Stimulated activated CD4-positive, alpha-beta T cell treated with anti-CD3 and anti-CD28 coated beads, TNF-alpha, amount 100 ng/mL, for 24 hours (primary cell): ENCODE data around the gene SCIN.

Experiments
- DNase-seq, 3 experiments: peaks; one replicate each; pipeline ENCODE4 v3.0.0-alpha.2; 2020; ENCODE audit warnings: low read depth in 3 of 3

The SCIN gene

DNA sequence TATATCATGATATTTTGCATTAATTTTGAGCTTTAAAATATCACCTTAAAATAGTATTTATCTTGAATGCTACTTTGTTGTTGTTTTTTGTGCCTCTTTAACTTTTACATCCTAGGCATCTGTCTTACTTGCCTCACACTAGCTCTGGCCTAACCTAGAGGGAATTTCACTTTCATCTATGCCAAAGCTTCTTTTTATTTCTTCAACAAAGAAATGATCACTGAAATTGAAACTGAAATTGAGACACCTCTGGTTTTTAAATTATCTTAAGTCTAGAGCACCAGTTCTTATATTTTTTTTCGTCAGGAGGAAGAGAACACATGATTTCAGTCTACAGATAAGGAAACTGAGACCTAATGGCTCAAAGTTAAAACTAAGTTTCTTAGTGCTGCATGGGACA, 3.5 kb upstream of the SCIN start:
- no peak for DNase-seq

DNA sequence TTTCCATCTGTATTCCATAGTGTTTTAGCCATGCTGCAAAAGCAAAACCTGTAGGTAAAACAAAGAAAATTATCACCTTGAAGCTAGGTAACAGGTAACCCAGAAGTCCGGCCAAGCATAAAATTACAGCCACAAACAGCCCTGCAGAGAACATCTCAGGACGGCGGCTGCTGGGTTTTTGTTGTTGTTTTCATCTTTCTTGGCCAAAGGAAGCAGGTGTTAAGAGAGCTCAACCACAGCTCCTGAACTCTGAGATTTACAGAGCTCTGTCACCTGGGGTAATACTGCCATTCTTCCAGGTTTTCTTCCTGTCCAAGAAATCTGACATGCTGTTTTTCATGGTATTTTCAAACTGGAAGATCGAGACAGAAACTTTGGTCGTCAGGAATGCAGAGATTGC, 847 bp upstream of the SCIN start:
- no peak for DNase-seq

DNA sequence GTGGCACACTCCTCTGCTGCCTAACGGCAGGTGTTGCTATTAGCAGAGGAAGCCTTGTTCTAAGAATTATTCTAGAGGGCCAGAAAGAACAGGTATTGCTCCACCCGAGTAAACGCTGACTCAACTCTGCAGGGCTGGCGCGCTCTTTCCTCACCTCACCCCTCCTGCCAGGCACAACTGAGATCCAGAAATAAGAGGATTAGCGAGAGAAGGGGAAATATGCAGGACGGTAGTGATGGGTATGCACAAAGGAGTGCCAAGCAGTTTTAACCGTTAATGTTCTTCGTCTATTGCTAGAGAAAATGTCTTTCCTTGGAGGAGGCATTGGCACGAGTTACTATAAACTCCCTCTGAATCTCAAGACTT, 369 bp upstream of the SCIN start:
- no peak for DNase-seq

DNA sequence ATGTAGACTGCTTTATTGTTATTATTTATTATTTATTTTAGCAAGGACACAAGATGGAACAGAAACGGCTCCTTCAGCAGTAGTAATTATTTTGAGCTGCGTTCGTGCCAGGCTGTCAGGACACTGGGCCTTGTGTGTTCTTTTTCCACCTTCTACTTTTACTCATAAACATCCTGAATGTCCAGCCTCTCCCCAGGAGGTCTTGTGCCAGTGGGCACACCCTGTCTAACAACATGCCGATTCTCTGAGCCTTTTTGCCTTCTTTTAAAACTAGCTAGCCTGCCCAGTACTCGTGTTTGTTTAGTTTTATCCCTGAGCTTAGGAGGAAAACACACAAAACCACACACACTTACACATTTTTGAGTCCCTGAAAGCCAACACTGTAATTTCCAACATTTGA, 1.2 kb downstream of the SCIN start:
- DNase-seq = no peak

DNA sequence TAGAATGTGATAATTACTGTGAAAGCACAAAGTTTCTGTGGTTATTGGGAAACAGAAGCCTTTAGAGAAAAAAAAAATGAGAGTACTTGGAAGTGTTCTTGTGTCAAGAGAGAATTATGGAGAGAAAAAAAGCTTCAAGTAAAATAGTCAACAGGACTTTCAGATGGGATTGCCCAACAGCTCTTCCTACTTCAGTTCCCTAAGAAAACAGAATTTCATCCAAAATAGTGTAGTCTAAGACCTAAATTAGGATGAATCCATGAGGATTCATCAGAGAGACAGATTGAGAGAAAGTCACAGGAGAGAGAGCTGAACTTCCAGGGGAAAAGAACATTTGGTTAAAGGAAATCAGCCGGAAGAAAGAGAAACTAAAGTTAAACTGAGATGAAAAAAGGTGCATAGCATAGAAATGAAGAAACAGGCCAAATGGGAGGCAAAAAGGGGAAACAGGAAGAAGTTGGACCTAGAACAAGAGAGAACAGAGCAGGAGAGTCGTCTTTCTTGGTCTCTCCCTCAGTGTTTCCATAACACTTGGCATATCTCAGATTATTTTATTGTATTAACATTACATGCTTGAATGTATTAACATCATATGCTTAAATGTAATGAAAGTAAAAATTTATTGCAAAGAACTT, 2.5 kb downstream of the SCIN start:
- no peak for DNase-seq

DNA sequence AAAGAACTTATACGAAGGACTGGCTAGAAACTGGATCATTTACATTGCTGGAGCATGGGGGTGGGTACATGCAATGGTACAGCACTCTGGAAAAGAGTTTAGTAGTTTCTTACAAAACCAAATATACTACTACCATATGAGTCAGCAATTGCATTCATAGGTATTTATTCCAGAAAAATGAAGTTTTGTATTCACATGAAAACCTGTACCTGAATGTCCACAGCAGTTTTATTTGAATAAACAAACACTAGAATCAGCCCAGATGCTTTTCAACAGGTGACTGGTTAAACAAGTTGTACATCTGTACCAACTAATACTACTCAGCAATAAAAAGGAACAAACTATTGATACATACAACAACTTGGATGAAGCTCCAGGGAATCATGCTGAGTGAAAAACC, 3.4 kb downstream of the SCIN start:
- no peak for DNase-seq

DNA sequence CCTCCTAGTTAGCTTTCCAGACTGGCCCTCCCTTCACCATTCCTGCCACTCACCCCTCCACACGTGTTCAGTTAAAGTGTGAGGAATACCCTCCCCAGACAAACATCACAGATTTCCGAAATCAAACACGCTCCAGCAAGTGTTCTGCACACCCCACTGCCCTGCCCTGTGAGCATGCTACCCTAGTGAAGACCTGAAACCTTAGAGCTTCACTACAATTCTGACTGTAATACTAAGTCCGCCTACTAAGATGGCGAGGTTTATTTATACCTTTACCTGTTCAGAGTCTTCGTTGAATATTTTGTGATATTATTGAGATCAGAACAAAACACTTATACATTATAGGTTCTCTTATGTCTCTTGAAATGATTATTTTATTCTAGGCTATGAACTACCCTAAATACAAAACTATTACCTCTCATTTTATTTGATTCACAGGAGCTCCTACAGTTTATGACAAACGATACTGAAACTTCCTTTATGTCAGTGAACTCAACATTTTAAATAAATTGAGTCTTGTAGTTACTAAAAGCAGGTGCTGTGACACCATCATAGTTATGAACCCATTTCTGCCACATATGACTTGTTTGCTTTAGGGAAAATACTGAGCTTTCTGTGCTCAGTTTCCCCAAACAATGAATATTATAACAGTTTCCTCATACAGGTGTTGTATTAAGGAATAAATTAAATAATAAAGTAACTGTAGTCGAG, 8.6 kb downstream of the SCIN start:
- no peak for DNase-seq

DNA sequence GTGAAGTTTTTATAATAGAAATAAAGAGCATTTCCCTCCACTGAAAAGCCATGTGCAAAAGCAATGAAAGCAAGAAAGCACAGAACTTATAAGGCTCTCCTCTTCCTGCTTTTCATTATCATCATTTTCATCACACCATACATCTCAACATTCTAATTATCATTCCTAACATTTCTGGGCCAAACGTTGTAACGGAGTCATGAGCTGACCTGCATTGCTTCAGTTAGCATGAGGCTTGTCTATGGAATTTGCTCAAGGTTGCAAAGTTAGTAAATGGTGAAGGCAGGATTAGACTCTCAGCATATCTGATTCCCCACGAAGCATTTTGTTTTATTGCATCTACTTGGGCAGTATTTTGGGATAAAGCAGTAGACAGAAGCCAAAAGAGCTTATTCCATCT, 11.4 kb downstream of the SCIN start:
- DNase-seq = no peak

DNA sequence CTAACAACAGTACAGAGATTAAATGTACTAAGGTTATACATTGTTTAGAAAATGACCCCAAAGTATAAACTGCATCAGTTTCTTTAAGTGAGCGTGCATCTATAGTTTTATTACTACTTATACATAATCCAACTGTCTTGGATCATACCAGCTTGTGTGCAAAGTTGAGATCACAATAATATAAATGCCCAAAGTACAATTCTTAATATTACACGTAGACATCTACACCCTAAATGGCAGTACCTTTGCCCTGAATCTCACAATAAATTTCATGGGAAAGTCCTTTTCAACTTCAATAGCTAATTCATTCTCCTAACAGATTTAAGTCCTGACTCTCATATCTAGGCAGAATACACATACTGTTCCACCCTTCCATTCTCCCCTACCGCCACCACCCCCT, 11.8 kb downstream of the SCIN start:
- DNase-seq = no peak

DNA sequence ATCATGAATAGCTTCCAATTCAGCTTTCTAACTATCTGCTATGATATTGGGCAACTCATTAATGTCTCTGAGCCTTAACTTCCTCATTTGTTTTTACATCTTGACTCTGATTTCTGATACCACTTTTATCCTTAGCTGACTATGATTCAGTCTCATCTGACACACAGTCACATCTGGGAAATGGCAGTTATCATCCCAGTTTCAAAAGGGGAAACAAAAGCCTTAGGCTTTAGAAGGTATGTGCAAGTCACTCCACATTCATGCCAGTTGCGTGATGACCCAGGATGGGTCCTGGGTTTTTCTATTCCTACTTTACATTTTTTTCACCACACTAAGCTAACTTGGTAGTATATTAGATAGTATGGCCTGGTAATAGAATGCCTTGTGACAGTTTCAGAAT, 12.7 kb downstream of the SCIN start:
- DNase-seq = no peak

DNA sequence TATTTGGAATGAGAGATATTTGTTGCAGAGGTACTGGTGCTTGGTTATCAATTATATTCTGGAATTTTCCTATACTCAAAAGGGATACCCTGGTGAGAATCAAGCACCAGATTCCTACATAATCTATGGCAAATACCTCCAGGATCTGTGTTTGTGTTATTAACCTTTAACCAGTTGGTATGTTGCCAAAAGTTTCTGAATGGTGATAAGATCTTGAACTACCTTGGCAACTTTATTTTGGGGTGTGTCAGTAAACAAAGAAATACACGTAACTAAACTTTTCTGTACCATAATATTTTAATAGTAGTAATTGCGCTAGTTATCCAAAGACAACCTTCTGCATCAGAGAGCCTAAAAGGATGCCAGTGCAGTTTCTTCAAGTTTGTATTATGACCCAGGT, 13.4 kb downstream of the SCIN start:
- DNase-seq = no peak

DNA sequence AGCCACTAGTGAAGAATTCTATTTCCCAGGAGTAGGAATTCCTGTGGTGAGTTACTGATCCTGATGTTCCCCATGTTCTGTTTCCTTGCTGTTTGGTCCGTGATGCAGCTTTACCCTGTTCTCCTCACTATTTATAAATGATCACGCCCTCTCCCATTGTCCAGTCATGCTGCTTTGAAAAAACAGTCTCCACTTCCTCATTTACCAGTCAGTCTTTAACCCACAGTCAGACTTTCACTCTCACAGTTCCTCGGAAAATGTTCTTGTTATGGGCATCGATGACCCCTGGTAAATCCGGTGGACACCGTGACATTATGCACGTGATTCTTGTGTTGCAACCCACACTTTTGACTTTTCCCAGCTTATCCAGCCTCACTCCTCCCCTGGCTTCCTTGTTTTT, 14.4 kb downstream of the SCIN start:
- DNase-seq = no peak

DNA sequence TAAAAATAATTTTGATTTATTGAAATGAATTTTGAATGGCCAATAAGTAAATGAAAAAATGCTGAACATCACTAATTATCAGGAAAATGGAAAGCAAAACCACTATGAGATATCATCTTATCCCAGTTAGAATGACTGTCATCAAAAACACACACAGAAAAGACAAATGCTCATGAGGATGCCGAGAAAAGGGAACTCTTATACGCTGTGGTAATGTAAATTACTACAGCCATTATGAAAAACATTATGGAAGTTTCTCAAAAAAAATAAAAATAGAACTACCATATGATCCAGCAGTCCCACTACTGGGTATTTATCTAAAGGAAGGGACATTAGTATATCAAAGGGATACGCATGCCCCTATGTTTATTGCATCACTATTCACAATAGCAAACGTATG, 15.8 kb downstream of the SCIN start:
- DNase-seq = no peak

DNA sequence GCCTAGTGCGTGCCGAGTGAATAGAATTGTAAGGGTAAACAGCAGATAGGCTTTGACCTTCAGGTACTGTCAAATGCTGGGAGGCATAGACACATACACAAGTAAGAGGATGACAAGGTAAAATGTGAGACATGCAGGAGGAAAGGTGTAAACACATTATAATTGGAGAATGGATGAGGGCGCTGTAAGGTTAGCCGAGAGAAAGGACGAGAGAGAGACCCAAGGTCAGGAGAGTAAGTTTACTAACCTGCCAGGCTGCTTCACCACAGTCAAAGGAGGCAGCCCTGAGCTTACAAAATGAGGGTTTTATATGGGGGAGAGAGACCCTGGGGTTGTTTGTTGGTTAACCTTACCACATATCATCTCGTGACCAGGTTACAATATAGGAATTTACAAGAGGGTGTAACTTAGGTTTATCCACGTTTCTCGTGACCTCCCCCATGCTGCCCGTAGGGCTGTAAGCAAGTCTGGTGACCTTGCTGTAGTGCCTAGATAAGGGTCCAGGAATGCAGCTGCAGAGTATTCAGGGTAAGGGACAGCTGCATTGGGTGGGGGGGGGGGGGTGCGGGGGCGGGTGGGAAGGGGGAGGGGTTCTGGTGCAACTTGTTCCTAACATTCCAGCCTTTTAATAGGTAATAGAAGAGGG, 17.9 kb downstream of the SCIN start:
- no peak for DNase-seq

DNA sequence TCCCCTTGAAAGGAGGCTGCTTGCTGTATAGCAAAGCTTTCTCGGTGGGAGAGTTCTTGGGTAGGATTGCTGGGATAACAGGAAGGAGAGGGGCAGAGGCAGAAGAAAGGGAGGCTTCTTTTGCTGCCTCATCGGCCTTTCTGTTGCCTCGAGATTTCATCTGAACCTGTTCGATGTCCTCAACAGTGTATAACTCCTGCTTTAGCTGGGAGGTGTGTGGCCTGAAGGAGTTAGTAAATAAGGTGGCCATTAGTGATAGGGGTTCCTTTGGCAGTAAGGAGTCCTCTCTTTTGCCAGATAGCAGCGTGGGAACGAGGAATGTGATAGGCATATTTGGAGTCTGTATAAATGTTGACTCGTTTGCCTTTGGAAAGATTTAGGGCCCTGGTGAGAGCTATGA, 20.0 kb downstream of the SCIN start:
- no peak for DNase-seq

DNA sequence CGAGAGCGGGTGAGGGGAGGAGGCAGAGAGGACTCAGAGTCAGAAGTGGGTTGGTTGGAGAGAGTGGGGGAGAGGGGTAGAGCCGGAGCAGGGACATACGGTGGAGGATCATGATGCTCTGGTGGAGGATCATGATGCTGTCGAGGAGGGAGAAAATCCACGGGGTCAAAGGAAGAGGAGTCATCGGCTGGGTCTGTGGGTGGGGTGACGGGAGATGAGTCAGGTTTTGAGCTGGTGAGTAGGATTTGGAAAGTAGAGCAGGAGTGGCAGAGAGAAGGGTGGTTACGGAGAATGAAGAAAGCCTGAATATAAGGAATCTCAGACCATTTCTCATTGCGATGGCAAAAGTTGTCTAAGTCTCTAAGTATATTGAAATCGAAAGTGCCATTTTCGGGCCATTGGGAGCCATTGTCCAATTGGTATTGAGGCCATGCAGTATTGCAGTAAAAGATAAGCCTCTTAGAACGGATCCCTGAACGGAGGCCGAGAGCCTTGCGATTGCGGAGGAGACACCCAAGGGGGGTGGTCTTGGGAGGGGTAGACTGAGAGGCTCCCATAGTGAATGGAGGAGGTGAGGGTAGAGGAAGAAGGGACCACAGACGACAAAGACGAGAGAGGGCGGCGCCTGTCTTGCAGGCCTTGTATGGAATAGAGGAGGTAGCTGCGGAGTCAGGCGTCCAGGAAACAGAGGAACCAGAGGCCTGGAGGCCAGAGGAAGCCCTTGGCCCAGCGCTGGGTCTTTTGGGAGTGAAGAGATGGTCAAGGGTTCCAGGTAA, 23.8 kb downstream of the SCIN start:
- no peak for DNase-seq

DNA sequence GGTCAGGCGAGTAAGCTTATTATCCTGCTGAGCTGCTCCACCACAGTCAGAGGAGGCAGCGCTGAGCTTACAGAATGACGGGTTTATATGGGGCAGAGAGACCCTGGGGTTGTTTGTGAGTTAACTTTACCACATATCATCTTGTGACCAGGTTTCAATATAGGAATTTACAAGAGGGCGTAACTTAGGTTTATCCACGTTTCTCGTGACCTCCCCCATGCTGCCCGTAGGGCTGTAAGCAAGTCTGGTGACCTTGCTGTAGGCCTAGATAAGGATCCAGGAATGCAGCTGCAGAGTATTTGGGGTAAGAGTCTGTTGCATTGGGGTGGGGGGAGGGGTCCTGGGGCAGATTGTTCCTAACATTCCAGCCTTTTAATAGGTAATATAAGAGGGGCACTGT, 24.6 kb downstream of the SCIN start:
- no peak for DNase-seq

DNA sequence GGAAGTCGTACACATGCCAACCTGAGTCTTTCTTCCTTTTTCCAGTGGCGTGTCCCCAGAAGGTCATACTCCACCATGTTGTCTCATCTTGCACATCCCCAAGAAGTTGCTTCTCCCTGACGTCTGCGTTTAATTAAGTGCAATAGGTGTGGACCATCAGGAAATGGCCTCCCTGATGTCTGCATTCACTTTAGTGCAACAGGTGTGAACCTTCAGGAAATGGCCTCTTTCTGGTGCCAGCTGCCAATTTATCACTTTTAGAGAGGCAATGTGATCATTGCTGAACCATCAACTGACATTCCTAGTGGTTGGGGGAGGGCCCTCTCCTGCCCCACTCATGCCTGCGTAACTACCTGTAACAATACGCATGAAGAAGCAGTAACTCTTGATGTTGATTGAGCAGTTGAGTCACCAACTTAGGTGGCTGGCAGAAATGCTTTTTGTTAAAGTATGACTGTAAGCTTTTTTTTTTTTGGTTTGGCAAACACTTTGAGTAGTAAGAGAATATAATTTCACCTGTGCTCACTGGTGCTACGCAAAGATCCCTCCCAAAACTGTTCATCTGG, 25.8 kb downstream of the SCIN start:
- no peak for DNase-seq

DNA sequence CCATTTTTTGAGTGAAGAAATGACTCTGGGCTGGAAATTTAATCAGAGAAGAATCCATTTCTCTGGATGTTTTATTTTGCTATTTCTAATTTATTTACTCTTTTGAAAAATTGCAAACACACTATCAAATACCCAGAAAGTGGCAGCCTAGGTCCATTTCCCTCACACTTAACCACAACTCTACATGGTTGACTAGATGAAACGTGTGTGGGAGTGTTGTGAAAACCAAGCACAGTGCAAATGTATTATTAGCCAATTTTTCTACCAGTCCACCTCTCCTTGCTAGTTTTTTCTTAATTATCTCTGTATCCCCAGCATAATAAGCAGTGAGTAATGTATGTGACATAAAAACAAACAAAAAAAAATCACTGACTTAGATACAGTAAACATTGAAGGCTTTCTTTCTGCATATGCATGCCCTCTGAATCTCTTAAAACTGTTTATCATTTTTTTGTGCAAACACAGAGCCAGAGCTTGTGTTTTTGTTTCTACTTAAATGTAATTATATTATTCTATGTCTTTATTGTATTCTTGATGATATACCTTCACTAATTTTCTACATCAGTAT, 30.9 kb downstream of the SCIN start:
- no peak for DNase-seq

DNA sequence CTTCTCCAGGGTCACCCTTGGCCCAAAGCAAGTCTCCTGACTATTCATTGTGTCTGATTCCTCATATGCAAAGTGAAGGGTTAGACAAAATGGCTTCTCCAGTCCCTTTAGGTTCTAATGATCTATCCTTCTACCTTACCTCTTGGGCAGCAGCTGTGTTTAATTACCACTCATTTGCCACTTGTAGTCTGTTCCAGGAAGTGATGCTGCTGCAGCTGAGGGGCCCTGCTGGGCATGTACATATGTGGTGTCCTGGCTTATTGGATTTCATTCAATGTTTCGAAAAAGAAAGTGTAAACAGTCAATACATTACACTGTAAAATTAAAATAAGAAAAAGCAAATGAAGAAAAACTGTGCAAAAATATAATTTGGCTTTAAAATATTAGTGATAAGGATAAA, 36.6 kb downstream of the SCIN start:
- DNase-seq = no peak

DNA sequence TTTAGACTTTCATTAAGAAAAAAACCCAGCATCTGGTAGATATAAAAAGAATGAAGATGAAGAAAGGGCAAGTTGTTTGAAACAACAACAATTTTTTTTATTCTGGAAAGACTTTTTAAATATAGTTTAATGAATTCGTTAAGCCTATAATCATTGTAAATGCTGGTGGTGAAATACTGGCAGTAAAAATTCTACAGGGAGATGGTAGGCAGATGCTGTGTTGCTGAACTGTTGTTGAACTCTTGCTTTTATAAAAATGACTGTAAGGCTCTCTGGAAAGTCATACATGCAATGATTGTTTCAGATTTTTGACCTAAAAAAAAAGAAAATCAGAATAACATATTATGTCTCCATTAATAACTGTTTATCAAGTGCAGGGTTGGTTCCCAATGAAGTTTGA, 39.0 kb downstream of the SCIN start:
- DNase-seq = no peak

DNA sequence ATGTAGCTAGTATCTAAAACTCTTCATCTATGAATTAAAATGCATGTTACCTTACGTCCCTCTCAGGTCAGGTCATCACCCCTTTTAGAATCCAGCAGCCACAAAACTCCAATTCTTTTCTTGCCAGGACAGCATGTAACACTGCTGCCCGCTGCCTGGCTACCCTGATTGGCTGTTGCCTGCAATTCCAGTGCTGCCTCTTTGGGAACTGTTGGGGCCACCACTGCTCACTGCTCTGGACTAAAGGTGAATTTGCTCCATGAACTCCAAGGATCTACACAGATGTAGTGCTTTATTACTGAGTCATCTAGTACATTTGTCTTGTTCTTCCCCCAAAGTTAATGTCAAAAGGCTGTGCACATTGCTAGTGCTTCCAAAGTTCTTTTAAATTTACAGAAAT, 40.4 kb downstream of the SCIN start:
- no peak for DNase-seq
